GM12873 (cell line): ENCODE results near the gene TENM3.

Experiments used
- TF ChIP-seq, protein P1 (sequence below): IDR thresholded peaks from 2 replicates; pipeline ENCODE4 v1.5.1; 2012; ENCODE audit warnings: low read depth, mild to moderate bottlenecking, moderate library complexity, low read length, control low read depth; ENCODE audit not compliant: insufficient read depth; ENCODE audit errors: missing control alignments

TENM3 gene

DNA sequence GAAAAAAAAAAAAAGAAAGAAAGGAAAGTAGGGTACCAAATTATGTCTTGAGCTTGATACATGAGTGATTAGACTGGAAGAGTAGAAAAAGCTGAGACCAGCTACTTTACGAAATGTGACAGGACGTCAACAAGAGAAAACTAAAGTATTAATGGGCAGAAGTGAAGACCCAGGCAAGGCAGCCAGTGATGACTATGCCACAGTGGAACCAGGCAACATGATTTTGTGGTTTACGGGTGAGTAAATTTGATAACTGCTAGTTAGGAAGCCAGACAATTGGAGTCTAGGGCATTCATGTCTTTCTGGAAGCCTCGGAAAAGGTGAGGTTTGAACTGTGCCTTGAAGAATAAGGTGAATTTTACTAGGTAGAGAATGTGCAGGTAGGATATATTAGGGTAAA lies 326.4 kb downstream of the TENM3 start:
- TF ChIP-seq, protein P1, sequence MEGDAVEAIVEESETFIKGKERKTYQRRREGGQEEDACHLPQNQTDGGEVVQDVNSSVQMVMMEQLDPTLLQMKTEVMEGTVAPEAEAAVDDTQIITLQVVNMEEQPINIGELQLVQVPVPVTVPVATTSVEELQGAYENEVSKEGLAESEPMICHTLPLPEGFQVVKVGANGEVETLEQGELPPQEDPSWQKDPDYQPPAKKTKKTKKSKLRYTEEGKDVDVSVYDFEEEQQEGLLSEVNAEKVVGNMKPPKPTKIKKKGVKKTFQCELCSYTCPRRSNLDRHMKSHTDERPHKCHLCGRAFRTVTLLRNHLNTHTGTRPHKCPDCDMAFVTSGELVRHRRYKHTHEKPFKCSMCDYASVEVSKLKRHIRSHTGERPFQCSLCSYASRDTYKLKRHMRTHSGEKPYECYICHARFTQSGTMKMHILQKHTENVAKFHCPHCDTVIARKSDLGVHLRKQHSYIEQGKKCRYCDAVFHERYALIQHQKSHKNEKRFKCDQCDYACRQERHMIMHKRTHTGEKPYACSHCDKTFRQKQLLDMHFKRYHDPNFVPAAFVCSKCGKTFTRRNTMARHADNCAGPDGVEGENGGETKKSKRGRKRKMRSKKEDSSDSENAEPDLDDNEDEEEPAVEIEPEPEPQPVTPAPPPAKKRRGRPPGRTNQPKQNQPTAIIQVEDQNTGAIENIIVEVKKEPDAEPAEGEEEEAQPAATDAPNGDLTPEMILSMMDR: no peak

DNA sequence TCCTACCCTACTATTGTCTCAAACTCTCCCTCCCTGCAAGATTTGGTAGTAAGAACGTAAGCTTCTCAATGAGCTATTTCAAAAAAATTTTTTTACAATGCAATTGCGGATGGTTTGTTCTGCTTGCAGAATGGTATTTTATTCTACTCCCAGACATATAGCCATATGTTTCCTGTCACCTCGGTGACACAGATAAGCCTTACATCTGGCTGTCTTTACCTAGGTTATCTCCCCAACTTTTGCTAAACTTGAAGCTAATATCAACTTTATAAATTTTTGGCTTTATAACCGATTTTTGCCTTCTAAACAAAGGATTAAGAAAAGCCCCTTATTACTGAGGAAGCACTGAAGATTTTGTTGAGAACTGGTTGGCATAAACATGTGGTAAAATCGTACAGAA lies 331.5 kb downstream of the TENM3 start:
- TF ChIP-seq, protein P1: no peak

DNA sequence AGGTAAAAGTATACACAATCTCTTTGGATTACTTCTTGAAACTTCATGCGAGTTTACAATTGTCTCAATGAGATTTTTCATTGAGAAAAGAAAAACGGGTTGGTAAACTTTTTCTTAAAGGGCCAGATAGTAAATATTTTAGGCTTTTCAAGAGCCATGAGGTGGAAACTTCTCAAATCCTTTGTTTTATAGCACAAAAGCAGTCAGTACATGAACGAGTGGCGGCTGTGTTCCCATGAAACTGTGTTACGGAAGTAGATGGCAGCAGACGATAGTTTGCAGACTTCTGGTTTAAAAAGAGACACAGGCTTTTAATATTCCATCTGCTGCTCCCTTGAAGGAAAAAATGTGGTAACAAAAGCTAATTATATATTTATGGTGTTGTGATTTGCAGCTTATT lies 332.0 kb downstream of the TENM3 start:
- TF ChIP-seq, protein P1: no peak

DNA sequence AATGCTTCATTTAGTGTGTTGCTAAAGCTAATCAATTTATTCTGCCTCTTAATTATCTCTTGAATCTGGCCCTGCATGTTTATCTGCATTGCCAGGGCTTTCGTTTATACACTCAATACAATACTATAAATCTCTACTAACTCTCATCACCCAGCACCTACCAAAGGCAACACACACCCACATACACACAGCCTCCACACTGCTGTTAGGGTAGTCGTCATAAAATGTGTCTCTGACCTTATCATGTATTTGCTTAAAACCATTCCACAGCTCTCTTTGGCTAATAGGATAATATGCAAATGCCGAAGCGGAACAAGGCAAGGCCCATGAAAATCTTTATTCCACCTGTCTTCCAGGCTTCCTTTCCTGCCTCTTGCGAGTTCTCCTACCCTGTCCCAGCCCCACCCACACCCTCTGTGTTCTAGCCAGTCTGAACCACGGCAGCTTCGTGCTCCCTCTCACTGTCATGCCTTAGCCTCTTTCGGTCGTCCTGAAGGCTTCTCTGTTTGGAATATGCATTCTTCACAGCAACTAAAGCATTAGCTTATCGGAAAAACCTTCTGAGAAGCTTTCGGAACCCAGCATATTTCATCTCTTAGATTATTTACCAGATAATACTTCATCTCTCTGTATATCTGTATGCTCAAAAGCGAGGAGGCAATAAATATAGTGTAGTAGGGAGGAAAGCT lies 333.5 kb downstream of the TENM3 start:
- TF ChIP-seq, protein P1: no peak

DNA sequence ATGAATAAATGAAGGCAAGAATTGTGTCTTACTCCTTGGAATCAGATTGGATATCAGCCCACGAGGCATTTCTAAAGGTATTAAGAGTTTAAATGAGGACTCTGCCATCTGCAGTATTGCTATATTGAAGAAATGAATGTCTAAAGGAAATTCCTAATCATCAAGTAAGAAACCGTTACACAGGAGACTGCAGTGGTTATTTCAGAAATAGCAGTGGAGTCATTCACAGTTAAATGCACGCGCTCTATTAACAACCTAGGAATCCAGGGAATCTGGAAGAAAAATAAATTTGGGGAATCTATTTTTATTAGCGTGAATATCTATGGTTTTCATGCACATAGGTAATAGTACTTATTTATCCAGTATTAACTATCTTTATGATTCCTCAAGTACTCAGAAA lies 334.2 kb downstream of the TENM3 start:
- TF ChIP-seq, protein P1: no peak

DNA sequence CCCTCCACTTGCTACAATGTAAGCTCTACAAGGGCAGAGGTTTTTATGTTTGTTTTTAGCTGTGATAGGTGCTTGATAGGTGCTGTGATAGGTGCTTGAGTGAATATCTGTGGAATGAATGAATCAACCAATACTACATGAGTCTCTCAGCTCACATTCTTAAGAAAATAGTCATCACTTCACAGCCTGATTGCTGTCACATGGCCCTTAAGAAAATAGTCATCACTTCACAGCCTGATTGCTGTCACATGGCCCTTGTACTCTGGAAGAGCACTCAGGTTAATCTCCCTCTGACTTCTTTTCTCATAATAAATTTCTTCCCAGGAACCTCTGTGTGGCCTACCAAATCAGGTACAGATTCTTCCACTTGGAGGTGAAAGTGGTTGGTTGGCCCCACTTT lies 335.2 kb downstream of the TENM3 start:
- TF ChIP-seq, protein P1: no peak

DNA sequence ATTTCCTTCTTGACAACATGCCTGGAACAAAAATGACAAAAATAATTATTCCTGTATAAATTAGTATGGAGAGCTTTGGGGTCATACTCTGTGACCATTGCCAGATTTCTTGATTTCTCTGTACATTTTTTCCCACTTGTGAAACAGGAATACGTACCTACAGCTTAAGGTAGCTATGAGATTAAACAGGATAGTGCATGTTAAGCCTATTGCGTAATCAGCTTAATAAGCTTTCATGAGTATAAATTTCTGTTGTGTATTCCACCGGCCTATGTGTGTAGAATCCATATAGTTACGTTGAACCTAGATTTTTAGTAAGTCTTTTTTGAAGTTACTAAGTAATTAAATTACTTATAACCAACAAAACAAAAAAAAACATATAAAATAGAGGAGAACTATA lies 339.0 kb downstream of the TENM3 start:
- TF ChIP-seq, protein P1: no peak
